Measurements from ENCODE around the gene TAAR8.

DNA sequence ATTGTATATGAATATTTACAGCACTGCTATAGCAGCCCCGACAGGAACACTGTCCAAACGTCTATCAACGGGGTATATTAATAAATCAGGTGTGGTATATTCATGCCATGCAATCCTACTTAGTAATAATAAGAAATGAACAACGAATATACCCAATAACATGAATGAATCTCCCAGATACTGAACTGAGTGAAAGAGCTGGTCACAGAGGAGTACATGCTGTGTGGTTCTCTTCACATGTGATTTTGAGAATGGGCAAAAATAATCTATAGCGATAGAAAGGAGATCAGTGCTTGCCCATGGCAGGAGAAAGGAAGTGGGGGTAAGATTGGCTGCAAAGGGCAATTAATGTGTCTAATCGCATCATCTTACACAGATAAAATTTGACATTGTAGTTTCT lies 13.9 kb downstream of the TAAR8 start:
- TF ChIP-seq EZH2 (IDR thresholded peaks at IDR 0.05) (no peak), FOXP2 (optimal IDR thresholded peaks at IDR 0.05; ENCODE audit: control extremely low read depth, extremely low read length, insufficient read depth) (no peak)
